ENCODE measurements around the gene OR4D1.

The OR4D1 gene

GRCh38 chr17:58153046-58153445, 4.9 kb downstream of the OR4D1 start:
- H4K20me1 ChIP-seq = no peaks in the 10 kb centered on the region
- peaks cover 34% of the 10 kb centered on the region for H3K27me3 ChIP-seq
- H3K4me3 ChIP-seq = no peak overlapping the region
- TF ChIP-seq Cebpa-rat (IDR thresholded peaks at IDR 0.05) = no peak
- H3K27ac ChIP-seq = no peak overlapping the region
- H3K36me3 ChIP-seq = no peaks in the 10 kb centered on the region
- peak overlapping the region; percentile 72 for H3K4me2 ChIP-seq
- H3K9me3 ChIP-seq = peaks cover 13% of the 10 kb centered on the region
- H3K4me1 ChIP-seq = peaks cover 18% of the 10 kb centered on the region
- H3K9ac ChIP-seq = no peak overlapping the region

- Histone ChIP-seq H3K36me3 (no peaks in the 10 kb centered on the region), H3K4me3 (no peak overlapping the region), H4K20me1 (no peaks in the 10 kb centered on the region), H3K9me3 (peaks cover 13% of the 10 kb centered on the region), H3K4me2 (peak overlapping the region; percentile 72), H3K9ac (no peak overlapping the region), H3K4me1 (peaks cover 18% of the 10 kb centered on the region), H3K27ac (no peak overlapping the region), H3K27me3 (peaks cover 35% of the 10 kb centered on the region)
- no peak for TF ChIP-seq Cebpa-rat (IDR thresholded peaks at IDR 0.05)
Observed at GRCh38 chr17:58153671-58154070, 5.5 kb downstream of the OR4D1 start.

- Histone ChIP-seq H3K4me2 (peak overlapping the region; percentile 62), H4K20me1 (no peaks in the 10 kb centered on the region), H3K27me3 (peaks cover 40% of the 10 kb centered on the region), H3K4me1 (peaks cover 18% of the 10 kb centered on the region), H3K9me3 (peaks cover 13% of the 10 kb centered on the region), H3K9ac (no peak overlapping the region), H3K4me3 (peak overlapping the region; percentile 45), H3K27ac (no peak overlapping the region), H3K36me3 (no peaks in the 10 kb centered on the region)
- no peak for TF ChIP-seq Cebpa-rat (IDR thresholded peaks at IDR 0.05)
Observed at GRCh38 chr17:58156839-58157803, 8.9 kb downstream of the OR4D1 start.

GRCh38 chr17:58158181-58158580, 10.0 kb downstream of the OR4D1 start:
- no peaks in the 10 kb centered on the region for H4K20me1 ChIP-seq
- peaks cover 8% of the 10 kb centered on the region for H3K4me1 ChIP-seq
- H3K9me3 ChIP-seq = peaks cover 13% of the 10 kb centered on the region
- no peak overlapping the region for H3K4me2 ChIP-seq
- H3K4me3 ChIP-seq = no peak overlapping the region
- H3K27ac ChIP-seq = no peak overlapping the region
- H3K9ac ChIP-seq = no peak overlapping the region
- H3K27me3 ChIP-seq = peaks cover 40% of the 10 kb centered on the region
- no peaks in the 10 kb centered on the region for H3K36me3 ChIP-seq
- no peak for TF ChIP-seq Cebpa-rat (IDR thresholded peaks at IDR 0.05)

- H3K4me1 ChIP-seq = no peaks in the 10 kb centered on the region
Observed at GRCh38 chr17:58161566-58161965, 13.4 kb downstream of the OR4D1 start.

GRCh38 chr17:58165981-58166380, 17.8 kb downstream of the OR4D1 start:
- Histone ChIP-seq H3K9me3 (no peaks in the 10 kb centered on the region), H3K4me1 (no peaks in the 10 kb centered on the region), H3K27me3 (no peaks in the 10 kb centered on the region), H3K27ac (no peak overlapping the region), H3K4me2 (no peak overlapping the region), H3K9ac (no peak overlapping the region), H3K4me3 (no peak overlapping the region), H3K36me3 (no peaks in the 10 kb centered on the region), H4K20me1 (no peaks in the 10 kb centered on the region)
- TF ChIP-seq Cebpa-rat (IDR thresholded peaks at IDR 0.05) = no peak

More at GRCh38 chr17:58161566-58161965, 13.4 kb downstream of the OR4D1 start:
- Histone ChIP-seq H3K27ac (no peak overlapping the region), H3K4me2 (no peak overlapping the region), H3K36me3 (no peaks in the 10 kb centered on the region), H3K27me3 (peaks cover 22% of the 10 kb centered on the region), H3K4me3 (no peak overlapping the region), H4K20me1 (no peaks in the 10 kb centered on the region), H3K9ac (no peak overlapping the region), H3K9me3 (peaks cover 11% of the 10 kb centered on the region)
- TF ChIP-seq Cebpa-rat (IDR thresholded peaks at IDR 0.05) = no peak

- Histone ChIP-seq H3K4me2 (no peak within 1 kb of the TSS), H3K9ac (no peak within 1 kb of the TSS), H3K9me3 (no peaks in the 10 kb centered on the region), H3K27ac (no peak within 1 kb of the TSS), H3K36me3 (no peaks in the 10 kb centered on the region), H4K20me1 (no peaks in the 10 kb centered on the region), H3K4me3 (no peak within 1 kb of the TSS), H3K27me3 (no peaks in the 10 kb centered on the region), H3K4me1 (no peaks in the 10 kb centered on the region)
- TF ChIP-seq Cebpa-rat (IDR thresholded peaks at IDR 0.05) = no peak
Observed at GRCh38 chr17:58166682-58167081, 18.5 kb downstream of the OR4D1 start, which contains the start of gene OR4D2. OR4D2 (plus strand) TSS chr17:58166982; CDS start chr17:58169656, 2,674 bp downstream.

- no peak overlapping the region for H3K27ac ChIP-seq
- no peaks in the 10 kb centered on the region for H3K36me3 ChIP-seq
- H3K27me3 ChIP-seq = no peaks in the 10 kb centered on the region
- H4K20me1 ChIP-seq = no peaks in the 10 kb centered on the region
- no peak overlapping the region for H3K4me2 ChIP-seq
- H3K4me1 ChIP-seq = no peaks in the 10 kb centered on the region
- H3K9me3 ChIP-seq = no peaks in the 10 kb centered on the region
- H3K9ac ChIP-seq = no peak overlapping the region
- no peak for TF ChIP-seq Cebpa-rat (IDR thresholded peaks at IDR 0.05)
- H3K4me3 ChIP-seq = no peak overlapping the region
Observed at GRCh38 chr17:58170622-58171021, 22.4 kb downstream of the OR4D1 start.

GRCh38 chr17:58172369-58173071, 24.3 kb downstream of the OR4D1 start:
- no peak for TF ChIP-seq Cebpa-rat (IDR thresholded peaks at IDR 0.05)
- Histone ChIP-seq H3K36me3 (no peaks in the 10 kb centered on the region), H3K4me3 (no peak overlapping the region), H3K4me2 (no peak overlapping the region), H3K27ac (no peak overlapping the region), H3K9me3 (no peaks in the 10 kb centered on the region), H4K20me1 (peaks cover 9% of the 10 kb centered on the region; the same call in 1 of the 2 replicates), H3K9ac (no peak overlapping the region), H3K4me1 (no peaks in the 10 kb centered on the region), H3K27me3 (no peaks in the 10 kb centered on the region)

- H4K20me1 ChIP-seq = peaks cover 9% of the 10 kb centered on the region; the same call in 1 of the 2 replicates
- no peaks in the 10 kb centered on the region for H3K27me3 ChIP-seq
- no peak overlapping the region for H3K27ac ChIP-seq
- no peak overlapping the region for H3K4me2 ChIP-seq
- no peak overlapping the region for H3K4me3 ChIP-seq
- no peaks in the 10 kb centered on the region for H3K9me3 ChIP-seq
- TF ChIP-seq Cebpa-rat (IDR thresholded peaks at IDR 0.05) = no peak
- no peaks in the 10 kb centered on the region for H3K4me1 ChIP-seq
- H3K36me3 ChIP-seq = no peaks in the 10 kb centered on the region
- H3K9ac ChIP-seq = no peak overlapping the region
Observed at GRCh38 chr17:58174871-58175270, 26.7 kb downstream of the OR4D1 start.

Data from BLaER1 (cell line).